HG03469 (cell line): ENCODE results near the gene ITGA3.

ENCODE experiments used
- ATAC-seq: cut with Tn5 transposase; IDR thresholded peaks from one replicate; pipeline ENCODE4 v1.9.1; 2021; ENCODE audit warnings: mild to moderate bottlenecking, moderate library complexity, moderate number of reproducible peaks; ENCODE audit not compliant: unreplicated experiment

ITGA3 gene

DNA sequence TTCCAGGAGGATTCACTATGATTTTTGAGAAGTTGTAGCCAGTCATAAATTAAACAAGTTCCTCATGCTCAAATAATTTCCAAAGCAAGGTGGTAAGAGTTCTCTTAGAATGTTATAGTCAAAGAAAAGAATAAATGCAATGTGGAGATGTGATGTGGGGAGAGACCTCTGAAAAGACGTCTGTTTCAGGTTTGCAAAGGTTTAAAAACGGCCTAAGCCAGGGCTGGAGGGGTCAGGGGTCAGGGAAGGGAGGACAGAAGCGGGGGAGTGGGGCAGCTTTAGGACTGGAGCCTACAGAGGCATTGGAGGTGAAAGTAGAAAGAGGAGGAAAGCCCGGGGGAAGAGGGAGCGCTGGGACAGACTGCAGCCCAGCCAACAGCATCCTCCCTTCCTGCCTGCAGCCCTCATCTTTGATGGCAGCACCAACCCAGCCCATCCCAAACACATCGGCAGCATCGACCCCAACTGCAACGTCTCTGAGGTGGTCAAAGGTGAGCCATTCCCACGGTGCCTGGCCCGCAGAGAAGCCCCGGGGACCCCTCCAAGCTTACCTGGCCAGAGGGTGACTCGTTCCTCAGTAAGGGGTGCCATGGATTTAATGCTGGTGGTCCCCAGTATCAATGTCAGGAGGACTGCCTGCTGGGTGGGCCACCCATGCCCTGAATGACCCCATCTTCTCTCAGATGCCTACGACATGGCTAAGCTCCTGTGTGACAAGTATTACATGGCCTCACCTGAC lies 50.7 kb downstream of the ITGA3 start:
- ATAC-seq = no peak

DNA sequence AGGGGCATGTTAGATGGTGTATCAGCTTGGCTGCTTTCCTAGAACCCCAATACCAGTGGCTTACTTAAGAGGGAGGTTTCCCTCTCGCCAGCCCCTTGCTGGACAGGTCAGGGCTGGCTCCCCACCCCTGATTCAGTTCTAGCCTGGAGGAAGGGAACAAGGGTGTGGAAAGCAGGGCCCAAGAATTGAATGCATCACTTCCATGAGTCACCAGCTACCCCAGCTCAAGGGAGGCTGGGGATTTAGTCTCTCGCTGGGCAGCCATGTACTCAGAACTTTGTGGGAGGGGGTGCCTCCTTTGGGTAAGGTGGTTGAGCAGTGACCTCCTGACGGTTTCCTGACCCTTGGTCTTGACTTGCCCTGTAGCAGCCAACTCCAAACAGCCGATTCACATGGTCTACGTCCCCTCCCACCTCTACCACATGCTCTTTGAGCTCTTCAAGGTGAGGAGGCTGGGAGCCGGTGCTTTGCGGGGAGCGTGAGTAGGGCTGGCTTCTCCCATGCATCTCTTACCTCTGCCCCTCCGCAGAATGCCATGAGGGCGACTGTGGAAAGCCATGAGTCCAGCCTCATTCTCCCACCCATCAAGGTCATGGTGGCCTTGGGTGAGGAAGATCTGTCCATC lies 52.0 kb downstream of the ITGA3 start:
- no peak for ATAC-seq

GRCh38 chr17:50108556-50108955 lies 52.6 kb downstream of the ITGA3 start:
- no peak for ATAC-seq

DNA sequence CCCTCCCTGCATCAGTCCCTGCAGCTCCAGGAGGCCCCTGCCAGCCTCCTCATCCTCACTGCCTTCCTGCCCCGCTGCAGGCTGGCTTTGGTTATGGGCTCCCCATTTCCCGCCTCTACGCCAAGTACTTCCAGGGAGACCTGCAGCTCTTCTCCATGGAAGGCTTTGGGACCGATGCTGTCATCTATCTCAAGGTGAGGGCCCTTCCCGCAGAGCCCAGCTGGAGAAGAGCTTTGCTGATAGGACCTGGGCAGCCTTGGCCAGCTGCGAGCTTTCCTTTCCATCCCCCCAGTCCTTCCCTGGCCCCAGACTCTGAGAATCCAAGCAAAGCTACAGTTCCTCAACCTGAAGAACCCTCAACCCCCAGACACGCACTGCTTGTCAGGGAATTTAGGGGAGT lies 53.3 kb downstream of the ITGA3 start:
- no peak for ATAC-seq

DNA sequence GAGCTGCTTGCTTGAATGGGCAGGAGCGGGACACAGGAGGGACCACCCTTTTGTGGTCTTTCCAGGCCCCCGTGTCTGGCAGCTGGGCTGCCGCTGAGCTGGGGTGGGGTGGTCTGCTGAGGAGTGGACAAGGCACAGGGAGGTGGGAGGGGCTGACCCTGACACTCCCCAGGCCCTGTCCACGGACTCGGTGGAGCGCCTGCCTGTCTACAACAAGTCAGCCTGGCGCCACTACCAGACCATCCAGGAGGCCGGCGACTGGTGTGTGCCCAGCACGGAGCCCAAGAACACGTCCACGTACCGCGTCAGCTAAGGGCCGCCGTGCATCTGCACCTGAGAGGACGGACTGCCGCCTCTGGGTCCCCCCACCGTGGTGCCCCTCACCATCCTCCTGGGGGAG lies 53.9 kb downstream of the ITGA3 start:
- ATAC-seq = no peak

DNA sequence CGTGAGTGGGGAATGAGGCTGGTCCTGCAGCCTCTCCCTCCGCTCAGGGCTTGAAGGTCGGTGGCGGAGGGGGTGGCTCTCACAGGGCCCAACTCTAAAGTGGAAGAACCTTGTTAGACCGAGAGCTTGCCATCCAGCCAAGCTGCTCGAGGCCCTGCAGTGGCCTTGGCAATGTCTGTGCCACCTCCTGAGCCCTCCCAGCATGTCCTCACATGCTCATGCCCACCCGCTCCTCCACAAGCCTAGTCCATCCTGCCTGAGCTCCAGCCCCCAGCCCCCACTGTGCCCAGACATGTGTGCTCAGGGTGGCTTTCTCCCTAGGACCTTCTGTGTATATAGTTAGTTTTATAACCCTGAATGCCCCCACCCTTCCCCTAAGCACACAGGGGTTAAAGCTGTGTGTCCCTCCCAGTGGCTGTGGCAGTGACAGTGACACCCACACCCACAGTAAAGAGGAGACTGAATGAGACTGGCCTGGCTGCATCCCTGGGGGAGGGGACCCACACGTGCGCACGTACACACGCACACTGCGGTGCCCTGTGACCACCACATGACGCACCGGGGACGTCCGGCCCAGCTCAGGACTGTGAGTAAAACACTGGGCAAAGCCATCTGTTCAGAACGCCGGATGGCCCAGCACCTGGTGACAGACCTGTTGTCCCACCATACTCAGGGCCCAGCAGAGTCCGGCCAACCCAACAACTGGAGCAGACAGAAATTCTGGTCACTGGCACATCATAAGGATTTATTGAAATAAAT lies 54.9 kb downstream of the ITGA3 start:
- no peak for ATAC-seq

DNA sequence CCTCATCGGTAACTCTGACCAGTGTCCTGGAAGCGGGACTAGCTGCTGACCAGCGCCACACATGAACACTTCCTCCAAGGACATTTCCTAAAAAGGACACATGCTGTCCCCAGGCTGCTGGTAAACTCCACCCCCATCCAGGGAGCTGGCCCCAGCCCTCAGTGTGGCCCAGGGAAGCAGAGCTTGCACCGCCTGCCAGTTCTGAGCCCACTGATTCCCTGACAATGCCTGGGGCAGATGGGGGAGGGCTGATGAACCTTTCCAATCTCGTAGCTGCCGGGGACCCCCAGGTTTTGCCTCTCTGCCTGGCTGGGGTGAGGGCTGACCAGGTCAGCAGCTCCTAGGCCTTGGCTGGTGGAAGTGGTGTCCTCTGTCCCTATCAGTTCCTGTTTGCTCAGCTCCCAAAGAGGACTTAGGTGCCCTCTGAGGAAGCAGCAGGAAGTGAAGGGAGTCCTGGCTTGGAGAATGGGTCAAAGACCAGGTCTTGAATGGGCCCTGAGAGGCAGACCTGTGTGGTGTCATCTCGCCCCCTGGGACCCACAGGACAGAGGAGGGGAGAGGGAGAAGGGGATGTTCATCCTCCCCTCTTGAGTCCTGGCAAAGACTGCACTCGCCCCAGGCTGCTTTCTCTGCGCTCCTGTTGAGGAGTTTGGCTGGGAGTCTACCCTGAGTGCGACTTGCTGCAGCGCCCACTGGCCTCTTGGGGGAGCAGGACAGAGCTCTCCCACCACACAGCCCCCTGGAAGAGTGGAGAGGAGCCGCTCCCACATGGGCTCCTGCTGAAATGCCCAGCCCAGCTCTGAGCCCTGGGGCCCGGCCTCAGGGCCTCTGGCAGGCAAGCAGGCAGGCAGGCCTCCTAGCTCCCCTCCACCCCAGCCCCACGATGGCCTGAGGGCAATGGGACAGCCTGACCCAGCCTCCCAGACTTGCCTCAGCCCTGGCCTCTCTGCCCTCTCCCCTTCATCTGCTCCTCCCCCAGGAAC lies 56.1 kb downstream of the ITGA3 start:
- no peak for ATAC-seq

GRCh38 chr17:50112694-50113093 lies 56.8 kb downstream of the ITGA3 start:
- ATAC-seq = no peak

GRCh38 chr17:50113624-50114320 lies 57.9 kb downstream of the ITGA3 start:
- ATAC-seq = no peak

- no peak for ATAC-seq
Observed at GRCh38 chr17:50114401-50114800, 58.5 kb downstream of the ITGA3 start.

- ATAC-seq = no peak
Observed at GRCh38 chr17:50114849-50115357, 59.0 kb downstream of the ITGA3 start.

DNA sequence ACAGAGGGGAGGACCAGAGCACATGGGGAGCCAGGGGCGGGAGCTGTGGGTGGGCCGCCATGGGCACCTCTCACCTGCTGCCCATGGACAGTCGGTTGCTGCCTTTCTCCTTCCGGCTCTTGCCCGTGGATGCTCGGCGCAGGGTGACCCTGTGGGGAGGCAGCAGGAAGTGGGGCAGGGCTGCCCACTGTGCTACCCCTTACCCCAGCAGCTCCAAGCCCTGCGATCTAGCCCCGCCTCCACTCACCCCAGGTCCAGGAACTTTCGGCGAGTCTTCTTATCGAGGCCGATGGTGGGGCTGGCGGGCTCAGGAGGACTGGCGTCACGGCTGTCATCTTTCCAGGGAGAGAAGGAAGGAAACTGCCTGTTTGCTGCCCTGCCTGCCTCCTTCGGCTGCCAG lies 59.8 kb downstream of the ITGA3 start:
- ATAC-seq = no peak

DNA sequence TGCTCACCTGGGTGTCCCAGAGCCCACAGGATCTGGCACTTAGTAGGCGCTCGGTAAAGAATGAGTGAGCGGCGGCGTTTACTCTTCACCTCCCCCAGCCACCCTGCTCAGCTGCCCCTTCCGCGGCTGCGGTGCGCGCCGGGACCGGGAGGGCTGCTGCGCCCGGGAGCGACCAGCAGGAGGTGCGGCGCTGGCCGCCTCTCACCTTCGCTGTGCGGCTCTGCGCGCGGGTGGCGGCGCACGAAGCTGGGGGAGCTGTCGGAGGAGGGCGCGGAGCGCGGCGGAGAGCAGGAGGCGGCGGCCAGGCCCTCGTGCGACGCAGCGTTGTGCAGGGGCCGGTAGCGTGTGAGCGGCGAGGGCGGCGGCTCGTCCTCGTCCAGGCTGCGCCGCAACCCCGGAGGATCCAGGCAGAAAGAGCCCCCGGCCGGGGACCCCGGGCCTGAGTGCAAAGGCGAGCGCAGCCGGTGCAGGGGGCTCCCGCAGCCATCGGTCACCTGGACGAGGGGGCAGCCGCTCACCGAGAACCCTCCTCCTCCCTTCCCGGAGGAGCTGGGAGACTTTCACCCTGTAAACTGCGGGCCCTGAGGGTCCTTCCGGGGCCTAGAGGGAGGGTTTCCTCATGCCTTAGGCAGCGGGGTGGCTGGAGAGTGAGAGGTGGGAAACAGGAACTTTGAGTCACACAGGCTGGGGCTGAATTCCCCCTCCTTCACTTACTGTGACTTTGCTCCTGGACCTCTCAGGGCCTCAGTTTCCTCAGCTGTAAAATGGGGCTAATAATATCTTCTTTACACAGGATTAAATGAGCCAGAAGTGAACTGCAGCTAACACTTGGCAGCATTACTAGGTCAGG lies 61.5 kb downstream of the ITGA3 start:
- ATAC-seq = no peak

GRCh38 chr17:50118076-50118827 lies 62.3 kb downstream of the ITGA3 start:
- no peak for ATAC-seq

GRCh38 chr17:50118828-50119218 lies 62.9 kb downstream of the ITGA3 start:
- ATAC-seq = no peak

GRCh38 chr17:50120475-50121253 lies 64.8 kb downstream of the ITGA3 start:
- ATAC-seq = no peak

- ATAC-seq = no peak
Observed at GRCh38 chr17:50122945-50123344, 67.0 kb downstream of the ITGA3 start.
